HS-27A (cell line): ENCODE results near the gene TMEM184B.

Experiments
- DNase-seq: peaks from one replicate; pipeline ENCODE4 v3.0.0-alpha.2; 2012; ENCODE audit warnings: low read depth, missing footprints

The TMEM184B gene

DNA sequence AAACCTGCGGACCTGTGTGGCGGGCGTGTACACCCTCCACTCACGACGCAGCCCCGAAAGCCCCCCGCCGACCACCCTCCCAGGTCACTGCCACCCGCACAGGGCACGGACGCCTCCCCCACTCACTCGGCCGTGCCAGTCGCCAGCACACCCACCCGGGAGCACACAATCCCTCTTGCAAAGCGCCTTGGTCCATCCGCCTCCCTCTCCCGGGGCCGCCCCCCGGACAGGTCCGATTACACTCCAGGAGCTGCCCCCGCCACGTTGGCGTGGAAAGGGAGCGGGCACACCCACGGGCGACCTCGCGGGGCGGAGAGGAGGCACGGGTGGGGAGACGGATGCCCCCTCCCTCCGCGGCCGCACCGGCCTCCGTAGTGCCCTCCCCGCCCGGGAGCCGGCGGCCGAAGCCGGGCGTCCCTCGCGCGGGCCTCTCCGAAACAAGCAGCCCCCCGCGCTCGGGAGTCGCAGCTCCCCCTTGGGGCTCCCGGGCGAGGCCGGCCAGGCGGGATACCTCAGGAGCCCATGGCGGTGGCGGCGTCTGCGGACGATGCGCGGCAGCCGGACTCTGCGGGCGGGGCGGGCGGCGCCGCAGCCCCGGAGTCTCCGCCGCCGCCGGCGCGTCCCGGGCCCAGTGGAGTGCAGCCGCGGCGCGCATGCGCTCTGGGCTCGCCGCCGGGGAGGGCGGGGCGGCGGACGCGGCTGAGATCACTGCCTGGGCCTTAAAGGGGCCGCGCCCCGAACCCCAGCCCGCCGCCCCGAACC is at the start of gene TMEM184B:
TMEM184B (minus strand) TSS at position 638 of the 762 bp plus-strand sequence. CDS start 25,049 bp downstream, outside the sequence.
- no peak for DNase-seq

DNA sequence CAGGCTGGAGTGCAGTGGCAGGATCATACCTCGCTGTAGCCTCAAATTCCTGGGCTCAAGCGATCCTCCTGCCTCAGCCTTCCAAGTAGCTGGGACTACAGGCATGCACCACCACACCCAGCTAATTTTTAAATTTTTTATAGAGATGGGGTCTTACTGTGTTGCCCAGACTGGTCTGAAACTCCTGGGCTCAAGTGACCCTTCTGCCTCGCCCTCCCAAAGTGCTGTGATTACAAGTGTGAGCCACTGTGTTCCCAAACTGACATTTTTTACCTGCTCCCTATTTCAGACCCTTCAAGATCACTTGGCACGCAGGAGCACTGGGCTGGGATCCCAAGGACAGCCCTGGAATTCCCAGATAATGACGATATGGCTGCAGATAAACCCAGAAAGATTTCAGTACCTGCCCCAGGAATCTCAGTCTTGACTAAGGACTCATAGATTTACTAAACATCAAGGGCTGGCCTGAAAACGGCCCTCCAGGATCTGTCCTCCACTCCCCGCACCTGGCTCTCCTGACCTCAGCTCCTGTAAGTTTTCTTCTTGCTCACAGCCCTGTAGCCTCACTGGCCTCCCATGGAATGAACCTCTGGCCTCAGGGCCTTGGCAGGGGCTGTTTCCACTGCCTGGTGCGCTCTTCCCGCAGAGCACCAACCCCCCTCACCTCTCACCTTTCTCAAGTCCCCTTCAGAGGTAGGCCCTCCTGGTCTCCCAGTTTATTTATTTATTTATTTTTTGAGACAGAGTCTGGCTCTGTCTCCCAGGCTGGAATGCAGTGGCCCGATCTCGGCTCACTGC is 48.0 kb upstream of the TMEM184B start:
- no peak for DNase-seq

DNA sequence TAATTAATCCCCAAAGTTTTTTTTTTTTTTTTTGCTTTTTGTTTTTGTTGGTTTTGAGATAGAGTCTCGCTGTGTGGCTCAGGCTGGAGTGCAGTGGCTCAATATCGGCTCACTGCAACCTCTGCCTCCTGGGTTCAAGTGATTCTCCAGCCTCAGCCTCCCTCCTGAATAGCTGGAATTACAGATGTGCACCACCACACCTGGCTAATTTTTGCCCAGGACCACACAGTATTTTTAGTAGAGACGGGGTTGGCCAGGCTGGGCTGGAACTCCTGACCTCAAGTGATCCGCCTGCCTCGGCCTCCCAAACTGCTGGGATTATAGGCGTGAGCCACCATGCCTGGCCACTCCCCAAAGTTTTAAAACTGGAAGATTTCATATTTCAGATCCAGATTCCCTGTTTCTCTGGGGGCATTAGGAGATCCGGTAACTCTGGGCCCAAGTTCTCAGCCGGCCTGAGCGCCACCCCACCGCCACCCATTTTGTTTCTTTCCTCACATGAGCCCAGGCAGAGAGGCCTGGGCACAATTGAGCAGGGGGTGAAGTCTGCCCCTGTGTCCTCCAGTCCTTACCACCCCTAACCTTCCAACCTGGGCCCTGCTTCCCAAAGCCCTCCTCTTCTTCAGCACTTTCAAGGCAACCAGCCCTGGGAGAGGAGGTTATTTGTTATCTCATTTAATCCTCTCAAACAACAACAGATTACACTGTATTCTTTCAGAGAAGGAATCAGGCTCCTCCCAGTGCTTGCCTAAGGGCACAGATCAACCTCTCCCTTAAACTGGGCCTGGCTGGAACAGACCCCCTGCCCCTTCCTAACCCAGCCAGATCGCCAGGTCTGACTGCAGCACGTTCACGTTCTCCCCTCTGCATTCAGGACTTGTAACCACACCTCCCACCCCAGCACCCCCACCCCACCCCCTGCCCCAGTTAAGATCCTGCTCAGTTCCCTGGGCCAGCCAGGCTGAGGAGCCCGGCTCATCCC is 46.3 kb upstream of the TMEM184B start:
- no peak for DNase-seq

DNA sequence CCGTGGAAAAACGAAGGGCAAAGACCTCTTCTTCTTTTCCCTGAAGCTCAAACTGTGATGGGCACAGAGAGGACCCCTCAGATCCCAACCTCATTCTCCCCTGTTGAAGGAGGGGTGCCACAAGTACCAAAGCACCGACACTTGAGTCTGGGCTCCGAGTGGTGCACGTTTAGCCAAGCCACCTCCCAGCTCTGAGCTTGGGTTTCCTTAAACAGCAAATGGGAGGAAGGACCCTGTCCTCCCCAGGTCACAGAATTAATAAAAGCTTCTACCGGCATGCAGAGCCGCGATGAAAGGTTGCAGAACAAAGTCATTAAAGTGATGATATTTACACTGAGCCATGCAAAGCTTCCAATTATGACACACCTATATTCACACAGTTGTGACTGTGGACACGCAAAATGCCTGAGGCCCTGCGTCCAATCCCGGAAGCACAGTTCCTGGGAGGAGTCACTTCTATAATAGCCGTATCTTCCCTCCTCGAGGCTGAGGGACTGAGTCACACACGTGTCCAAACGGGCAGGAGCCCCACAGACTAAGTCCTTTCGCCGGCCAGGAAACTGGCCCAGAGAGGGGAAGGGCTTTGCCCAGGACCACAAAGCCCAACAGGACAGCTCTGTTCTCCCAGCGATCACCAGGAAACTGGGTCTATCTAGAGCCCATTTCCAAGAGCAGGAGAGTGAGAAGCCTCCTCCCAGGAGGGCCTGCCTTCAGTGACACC is 45.3 kb upstream of the TMEM184B start:
- peak; percentile 82 for DNase-seq

DNA sequence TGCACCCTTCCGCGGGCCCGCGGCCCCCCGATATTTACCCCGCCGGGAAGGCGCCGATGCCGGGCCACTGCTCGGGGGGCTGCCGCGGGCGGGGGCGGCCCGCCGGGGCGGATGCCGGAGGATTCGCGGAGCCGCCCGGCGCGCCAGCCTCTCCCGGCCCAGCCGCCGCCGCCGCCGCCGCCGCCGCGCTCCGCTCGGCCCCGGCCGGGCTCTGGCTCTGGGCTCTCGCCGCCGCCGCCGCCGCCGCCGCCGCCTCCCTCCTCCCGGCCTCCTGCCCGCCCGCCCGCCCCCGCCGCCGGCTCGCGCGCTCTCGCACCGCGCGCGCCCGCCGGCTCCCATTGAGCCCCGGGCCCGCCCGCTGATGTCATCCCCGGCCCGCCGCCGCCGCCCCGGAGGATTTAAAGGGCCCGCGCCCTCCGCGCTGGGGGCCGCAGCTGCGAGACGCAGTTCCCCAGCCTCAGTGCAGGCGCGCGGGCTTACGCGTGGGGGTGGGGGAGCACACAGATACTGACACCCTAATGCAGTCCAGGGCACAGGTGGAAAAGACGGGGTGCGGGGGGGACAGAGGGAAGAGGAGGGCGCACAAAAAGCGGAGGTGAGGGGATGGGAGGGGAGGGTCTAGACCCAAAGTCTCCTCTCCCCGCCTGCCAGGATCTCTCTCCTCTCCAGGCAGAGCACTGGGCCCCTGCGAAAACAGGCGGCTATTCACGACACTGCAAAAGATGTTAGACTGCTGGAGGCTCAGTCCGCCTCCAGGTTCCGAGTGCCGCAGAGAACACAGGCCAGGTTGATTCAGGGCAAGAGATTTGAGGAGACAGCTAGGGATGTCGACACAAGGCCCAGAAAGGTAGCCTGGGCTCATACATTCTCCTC is 44.5 kb upstream of the TMEM184B start, which contains the start of gene CSNK1E:
CSNK1E (minus strand) TSS at position 312 of the 873 bp plus-strand sequence. CDS start 3,276 bp downstream, outside the sequence.
- no peak for DNase-seq

DNA sequence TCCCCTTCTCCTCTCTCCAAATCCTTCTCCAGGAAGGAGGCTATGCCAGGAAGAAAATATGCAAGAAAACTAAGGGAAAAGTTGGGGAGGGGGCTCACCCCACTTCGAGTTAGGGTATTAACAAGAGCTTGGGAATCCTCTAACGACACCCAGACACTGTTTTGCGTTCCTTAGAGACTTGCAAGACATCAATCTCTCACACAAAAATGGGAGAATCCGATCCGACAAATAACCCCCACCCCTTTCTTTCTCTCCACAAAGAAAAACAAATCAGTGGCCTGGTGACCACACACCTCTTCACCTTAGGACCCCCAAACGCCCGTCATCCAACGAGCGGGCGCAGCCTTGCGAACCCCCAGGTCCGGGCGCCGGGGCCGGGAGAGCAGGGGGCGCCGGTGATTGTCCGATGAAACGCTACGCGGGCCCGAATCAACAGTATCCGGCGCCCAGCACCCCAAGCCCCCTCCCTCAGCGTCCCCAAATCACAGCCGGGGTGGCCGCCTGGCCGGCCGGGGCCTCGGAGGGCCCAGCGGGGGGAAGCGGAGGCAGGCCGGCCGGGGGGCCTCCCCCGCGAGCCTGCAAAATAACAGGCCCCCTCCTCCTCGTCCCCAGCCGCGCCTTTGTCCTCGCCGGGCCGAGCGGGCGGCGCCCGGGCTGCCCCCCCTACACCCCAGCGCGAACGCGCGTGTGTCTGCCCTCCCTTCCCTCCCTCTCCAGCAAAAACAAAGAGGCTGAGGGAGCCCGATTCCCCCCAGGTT is 43.7 kb upstream of the TMEM184B start:
- no peak for DNase-seq

DNA sequence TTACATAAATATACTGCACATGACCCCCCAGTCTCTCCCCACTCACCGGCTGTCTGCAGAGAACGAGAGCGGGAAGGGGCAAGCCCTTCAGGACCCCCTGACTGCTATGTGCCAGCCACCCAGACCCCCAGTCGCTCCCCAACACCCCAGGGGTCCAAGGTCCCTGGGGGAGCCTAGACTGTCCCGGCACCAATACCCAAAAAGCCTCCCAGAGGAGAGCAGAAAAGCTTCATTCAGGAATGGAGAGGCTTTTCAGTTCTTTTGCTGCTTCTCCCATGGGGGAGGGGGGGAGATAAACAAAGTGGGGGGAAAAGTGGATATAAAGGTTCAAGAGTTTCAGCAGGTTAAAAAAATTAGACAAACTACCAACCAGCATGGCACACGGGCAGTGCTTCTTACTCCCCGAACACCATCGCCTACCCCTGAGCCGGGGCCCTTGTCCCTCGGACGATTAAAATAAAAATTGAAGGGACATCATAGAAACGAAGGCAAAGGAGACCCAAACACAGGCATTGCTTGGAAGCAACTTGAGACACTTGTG is 43.1 kb upstream of the TMEM184B start:
- DNase-seq, result no peak

DNA sequence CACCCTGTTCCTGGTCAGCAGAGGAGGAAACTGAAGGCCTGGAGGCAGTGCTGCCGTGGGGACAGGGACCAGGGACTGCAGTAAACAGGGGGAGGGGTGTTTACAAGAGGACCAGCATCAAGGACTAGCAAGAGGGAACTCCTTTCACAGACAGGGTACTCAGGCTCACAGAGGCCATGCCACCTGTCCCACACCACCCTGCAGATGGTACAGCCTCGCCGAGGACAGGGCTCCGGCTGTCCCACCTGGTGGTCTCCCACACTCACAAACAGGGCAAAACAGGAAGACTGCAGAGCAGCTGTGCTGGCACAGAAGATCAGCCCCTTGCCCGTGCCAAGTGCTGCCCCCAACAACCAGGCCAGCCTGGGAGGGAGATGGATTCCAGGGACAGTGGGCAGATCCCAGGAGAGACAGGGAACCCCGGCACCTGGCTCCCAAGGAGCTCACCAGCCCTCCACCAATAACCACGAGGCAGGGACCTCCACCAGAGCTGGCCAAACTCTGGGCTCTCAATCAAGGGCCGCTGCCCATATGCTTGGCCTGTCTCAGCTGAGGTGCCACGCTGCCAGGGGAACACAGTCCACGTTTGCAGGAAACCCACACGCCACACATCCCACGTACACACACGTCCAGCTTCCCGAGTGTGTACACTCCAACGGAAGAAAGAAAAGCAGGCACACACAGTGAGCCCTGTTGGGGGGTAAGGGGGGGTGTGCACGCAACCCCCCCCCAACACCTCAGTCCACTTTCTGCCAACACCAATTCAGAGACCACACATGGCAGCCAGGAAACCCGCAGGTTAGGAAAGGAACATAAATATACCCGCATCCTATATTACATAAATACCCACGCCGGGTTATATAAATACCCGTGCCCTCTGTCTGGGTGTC is 42.4 kb upstream of the TMEM184B start:
- DNase-seq, result no peak

DNA sequence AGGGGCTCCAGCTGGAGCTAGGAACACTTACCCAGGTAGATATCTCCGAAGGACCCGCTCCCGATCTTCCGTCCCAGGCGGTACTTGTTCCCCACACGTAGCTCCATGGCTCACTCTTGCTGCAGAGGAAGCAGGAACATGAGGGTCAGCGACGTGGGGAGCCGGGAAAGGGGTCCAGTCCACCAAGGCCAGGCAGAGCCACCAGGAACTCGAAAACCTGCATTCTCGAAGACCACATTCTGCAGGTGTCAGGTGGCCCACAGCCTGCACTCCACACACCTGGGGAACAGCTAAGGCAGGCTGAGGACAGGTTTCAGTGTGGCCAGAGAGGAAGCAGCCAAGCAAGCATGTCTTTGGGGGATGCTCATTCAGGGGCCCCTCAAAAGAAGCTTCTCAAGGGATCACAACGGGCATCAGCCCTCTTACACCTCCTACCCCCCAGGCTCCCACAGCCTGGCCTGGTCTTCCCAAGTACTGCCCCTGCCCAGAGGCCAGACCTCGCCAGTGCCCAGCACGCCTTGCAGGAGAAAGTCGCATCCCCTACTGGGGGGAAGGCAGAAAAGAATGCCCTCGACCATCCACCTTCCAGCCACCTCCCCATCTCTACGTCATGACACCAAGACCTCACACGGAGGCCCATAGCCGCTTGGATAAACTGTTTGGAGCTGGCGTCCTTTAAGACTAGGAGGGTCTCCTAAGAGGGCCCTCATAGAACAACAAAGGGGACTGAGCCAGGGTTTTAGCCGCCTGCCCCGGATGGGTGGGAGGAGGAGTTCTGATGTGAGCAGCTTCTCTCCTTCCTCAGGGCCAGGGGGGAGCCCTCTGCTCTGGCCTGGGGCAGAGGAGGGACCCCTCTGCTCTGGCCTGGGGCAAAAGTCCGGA is 41.5 kb upstream of the TMEM184B start:
- DNase-seq, result no peak

DNA sequence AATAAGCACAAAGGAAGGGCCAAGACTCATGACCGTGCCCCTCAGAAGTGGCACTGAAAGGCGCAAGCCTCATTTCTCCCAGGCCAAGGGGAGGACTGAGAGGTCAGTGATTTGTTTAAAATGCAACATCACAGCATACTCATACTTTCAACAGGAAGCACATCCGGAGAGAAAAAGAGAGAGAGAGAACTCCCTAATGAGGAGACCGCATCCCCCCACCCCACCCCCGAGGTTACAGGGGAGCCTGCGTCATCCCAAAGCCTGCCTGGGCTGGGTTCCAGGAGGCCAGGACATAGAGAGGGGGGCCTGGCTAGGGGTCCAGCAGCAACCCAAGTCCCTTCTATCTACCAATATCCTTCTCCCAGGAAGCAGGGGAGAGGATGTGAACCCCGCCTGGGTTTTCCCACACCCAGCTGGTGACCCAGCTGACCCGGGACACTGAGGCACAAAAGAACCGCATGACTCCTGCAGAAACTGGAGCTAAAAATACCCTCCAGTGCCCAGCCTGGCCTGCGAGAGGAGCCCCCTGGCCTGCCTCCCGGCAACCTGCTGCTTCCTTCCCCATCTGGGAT is 40.7 kb upstream of the TMEM184B start:
- peak; percentile 66 for DNase-seq

DNA sequence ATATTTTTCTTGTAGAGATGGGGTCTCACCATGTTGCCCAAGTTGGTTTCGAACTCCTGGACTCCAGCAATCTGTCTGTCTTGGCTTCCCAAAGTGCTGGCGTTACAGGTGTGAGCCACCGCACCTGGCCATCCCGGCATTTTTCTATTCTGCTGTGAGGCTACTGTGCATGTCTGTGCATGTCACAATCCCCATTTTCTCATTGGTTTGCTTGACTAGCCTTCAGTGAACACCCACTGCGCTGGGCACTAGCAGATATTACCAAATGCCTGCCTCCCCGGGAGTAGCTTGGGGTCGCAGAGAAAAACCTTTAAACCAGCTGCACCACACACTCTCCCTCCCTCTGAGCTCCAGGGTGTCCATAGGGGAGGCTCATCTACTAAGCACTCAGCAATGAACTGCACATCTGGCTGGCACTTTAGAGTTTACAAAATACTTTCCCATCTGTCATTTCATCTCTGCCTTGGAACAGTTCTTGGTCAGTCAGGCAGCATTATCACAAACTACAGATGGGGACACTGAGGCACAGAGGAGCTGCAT is 39.5 kb upstream of the TMEM184B start:
- no peak for DNase-seq

DNA sequence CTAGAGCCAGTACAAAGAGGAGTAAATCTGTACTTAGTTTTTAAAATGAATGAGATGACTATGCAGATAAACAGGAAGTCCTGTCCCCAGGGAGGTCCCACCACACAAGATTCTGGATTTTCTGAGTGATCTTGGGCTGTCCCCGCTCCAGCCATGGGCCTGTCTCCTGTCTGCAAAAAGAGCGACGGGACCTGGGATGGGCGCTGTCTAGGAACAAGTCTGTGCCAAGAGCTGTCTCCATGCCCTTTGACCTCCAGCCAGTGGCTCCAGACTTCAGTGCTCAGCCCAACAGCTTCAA is 38.5 kb upstream of the TMEM184B start:
- no peak for DNase-seq

DNA sequence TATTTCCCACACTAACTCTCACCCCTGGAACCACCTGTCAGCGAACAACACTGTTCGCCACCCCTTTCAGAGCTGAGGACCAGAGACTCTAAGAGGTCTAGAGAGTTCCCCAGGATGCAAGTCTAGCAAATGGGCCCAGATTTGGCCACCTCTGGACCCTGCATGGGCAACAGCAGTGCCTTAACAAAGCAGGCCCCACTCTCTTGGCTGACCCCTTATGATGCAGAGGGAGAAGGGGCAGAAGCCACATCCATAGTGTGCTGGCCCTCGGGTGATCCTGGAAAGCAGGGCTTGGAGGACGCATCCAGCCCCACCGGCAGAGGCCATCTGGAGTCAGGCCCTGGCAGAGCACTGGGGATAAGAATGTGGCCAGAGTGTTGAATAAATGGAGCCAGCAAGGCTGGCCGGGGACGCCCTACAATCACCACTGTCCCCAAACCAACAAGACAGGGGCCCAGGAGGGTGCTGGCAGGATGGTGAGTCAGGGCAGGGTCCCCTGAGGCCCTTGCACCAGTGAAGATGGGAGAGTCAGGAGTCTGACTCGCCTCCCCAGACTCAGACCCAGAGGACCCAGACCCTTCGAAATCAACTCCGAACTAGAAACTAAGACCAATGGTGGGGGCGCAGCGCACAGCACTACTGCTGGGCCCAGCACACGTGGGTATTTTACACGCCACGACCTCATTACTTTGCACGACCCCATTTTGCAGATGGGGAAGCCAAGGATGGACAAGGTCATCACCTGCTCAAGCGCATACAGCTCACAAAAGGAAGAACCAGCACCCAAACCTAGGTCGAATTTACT is 37.9 kb upstream of the TMEM184B start:
- no peak for DNase-seq

DNA sequence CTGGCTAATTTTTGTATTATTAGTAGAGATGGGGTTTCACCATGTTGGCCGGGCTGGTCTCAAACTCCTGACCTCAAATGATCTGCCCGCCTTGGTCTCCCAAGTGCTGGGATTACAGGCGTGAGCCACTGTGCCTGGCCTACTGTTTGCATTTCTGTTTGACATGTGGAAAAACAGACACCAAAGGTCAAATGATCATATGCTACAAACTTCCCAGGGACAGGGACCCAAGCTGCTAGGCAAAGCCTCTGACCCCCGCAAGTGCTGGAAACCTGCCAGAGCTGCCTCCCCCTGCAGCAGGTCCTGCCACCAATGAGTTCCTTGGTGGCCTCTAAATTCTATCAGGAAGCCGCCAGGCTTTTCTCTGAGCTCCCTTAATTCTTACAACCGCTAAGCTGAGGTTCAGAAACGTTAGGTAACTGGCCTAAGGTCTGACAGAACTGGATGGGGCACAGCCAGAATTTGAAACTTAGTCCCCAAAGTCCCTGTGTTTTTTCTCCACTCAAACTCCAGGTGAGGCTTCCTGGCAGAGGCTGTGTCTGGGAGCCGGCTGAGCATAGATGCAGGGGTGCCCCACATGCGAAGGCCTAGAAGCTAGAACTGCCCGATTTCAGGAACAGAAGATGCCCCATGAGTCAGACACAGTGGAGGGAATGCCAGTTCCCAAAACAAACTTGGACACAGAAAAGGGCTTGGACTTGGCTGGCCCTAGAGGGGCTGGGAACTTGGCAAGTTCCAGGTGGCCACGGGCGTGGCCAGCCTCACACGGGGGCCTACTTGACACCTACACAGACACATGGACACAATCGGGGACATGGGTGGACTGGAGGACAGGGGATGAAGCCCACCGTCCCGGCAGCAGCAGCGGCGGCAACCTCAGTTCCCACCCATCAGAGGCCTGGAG is 37.1 kb upstream of the TMEM184B start:
- DNase-seq, result no peak
